Stimulated activated memory B cell treated with anti-CD40 and anti-IgM and Interleukin-4, amounts not matched to agents 10 μg/mL and 1 μg/mL and 100 μg/mL, for 72 hours (primary cell): Measurements from ENCODE around the gene ZBTB46.
A peak's percentile ranks its signal among the peaks of the same experiment; 100 is the strongest.
"Not testable (repeated sequence)": the region's sequence is repeated elsewhere in the genome, so short reads cannot be mapped to it uniquely, and the experiment has no call there.

Experiments used
- ATAC-seq: fragments of 150-1000 bp; cut with Tn5 transposase; 2 replicates; pipeline ENCODE4 v1.10.0; 2021
- H3K27ac Mint-ChIP-seq: one replicate; pipeline ENCODE4 v1.8.0; 2022; ENCODE audit warnings: mild to moderate bottlenecking, mixed read lengths
- H3K27me3 Mint-ChIP-seq: one replicate; pipeline ENCODE4 v1.8.0; 2022; ENCODE audit warnings: mixed read lengths
- H3K36me3 Mint-ChIP-seq: one replicate; pipeline ENCODE4 v1.8.0; 2022; ENCODE audit warnings: mixed read lengths
- H3K4me1 Mint-ChIP-seq: one replicate; pipeline ENCODE4 v1.8.0; 2022; ENCODE audit warnings: mixed read lengths
- H3K4me3 Mint-ChIP-seq: one replicate; pipeline ENCODE4 v1.8.0; 2022; ENCODE audit warnings: mild to moderate bottlenecking, moderate library complexity, mixed read lengths
- H3K9me3 Mint-ChIP-seq: one replicate; pipeline ENCODE4 v1.8.0; 2022; ENCODE audit warnings: mixed read lengths

The ZBTB46 gene

DNA sequence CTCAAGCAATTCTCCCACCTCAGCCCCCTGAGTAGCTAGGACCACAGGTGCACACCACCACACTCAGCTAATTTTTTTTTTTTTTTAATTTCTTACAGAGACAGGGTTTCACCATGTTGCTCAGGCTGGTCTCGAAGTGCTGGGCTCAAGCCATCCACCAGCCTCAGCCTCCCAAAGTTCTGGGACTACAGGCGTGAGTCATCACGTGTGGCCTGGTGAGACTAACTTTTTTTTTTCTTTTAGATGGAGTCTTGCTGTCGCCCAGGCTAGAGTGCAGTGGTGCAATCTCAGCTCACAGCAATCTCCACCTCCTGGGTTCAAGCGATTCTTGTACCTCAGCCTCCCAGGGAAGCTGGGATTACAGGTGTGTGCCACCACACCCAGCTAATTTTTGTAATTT, 31.9 kb downstream of the ZBTB46 start:
- H3K9me3 Mint-ChIP-seq, H3K27me3 Mint-ChIP-seq, ATAC-seq: not testable (repeated sequence)

GRCh38 chr20:63797175-63797574, 33.9 kb downstream of the ZBTB46 start:
- not testable (repeated sequence) for H3K9me3 Mint-ChIP-seq, H3K27ac Mint-ChIP-seq, H3K36me3 Mint-ChIP-seq, H3K4me3 Mint-ChIP-seq, ATAC-seq
- H3K27me3 Mint-ChIP-seq, result peaks cover 23% of the 10 kb centered on the region
- peaks cover 12% of the 10 kb centered on the region for H3K4me1 Mint-ChIP-seq

More for the DNA sequence above, 31.9 kb downstream of the ZBTB46 start:
- peaks cover 23% of the 10 kb centered on the region for H3K4me1 Mint-ChIP-seq
- not testable (repeated sequence) for H3K36me3 Mint-ChIP-seq, H3K27ac Mint-ChIP-seq, H3K4me3 Mint-ChIP-seq

DNA sequence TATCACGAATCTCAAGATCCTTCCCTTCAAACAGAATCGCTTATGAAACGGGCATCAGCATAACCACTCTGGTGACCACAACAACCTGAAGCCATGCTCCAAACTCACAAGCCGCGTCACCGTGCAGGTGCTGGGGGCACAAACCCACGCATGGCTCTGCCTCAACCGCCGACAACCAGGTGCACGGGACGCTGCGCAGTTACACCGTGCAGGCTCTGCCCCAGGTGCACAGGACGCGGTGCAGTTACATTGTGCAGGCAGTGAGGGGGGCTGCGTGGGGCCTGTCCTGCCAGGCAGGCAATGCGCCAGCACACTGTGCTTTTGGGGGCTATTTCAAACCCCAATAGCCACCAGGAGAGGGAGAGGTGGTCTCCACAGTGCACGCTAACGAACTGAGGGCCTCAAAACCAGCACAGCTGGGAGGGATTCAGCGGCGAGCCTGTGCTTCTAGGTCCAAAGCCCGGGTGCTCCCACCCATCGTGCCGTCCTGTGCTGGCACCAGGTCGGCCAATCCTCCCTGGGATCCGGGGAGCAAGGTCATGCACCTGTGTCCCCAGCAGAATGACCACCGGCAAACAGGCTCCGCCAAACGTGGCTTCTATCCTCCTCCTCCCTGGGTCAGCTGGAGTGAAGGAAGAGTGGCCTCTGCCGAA, 35.8 kb downstream of the ZBTB46 start:
- ATAC-seq, result peak; percentile 47
- Mint-ChIP-seq H3K36me3 (no peaks in the 10 kb centered on the region), H3K27ac (no peak overlapping the region), H3K27me3 (peaks cover 42% of the 10 kb centered on the region), H3K4me3 (no peak overlapping the region), H3K9me3 (no peaks in the 10 kb centered on the region), H3K4me1 (peaks cover 12% of the 10 kb centered on the region)

DNA sequence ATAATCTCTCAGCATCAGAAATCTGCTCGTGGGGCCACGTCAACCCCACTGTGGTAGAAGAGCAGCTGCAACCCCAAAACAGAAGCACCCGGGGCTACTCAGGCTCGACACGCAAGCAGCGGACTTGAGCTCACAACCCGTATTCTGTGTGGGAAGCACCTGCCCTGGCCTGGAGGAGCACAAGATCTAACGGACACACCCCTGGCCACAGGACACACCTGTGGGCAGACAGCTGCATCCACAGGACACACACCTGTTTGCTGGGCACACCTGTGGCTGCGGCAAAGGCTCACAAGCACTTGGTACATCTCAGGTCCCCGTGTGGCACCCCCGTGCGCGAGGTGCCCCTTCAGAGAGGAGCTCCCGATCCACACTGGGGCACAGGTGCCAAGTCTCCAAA, 36.5 kb downstream of the ZBTB46 start:
- H3K27ac Mint-ChIP-seq, result no peak overlapping the region
- peaks cover 12% of the 10 kb centered on the region for H3K4me1 Mint-ChIP-seq
- no peaks in the 10 kb centered on the region for H3K36me3 Mint-ChIP-seq
- H3K9me3 Mint-ChIP-seq, result no peaks in the 10 kb centered on the region
- no peak overlapping the region for H3K4me3 Mint-ChIP-seq
- ATAC-seq, result no peak
- H3K27me3 Mint-ChIP-seq, result peaks cover 42% of the 10 kb centered on the region

GRCh38 chr20:63792866-63793265, 38.2 kb downstream of the ZBTB46 start:
- Mint-ChIP-seq H3K27me3 (peaks cover 48% of the 10 kb centered on the region), H3K4me3 (no peak overlapping the region), H3K36me3 (no peaks in the 10 kb centered on the region), H3K27ac (no peak overlapping the region), H3K9me3 (no peaks in the 10 kb centered on the region), H3K4me1 (peaks cover 12% of the 10 kb centered on the region)
- no peak for ATAC-seq

DNA sequence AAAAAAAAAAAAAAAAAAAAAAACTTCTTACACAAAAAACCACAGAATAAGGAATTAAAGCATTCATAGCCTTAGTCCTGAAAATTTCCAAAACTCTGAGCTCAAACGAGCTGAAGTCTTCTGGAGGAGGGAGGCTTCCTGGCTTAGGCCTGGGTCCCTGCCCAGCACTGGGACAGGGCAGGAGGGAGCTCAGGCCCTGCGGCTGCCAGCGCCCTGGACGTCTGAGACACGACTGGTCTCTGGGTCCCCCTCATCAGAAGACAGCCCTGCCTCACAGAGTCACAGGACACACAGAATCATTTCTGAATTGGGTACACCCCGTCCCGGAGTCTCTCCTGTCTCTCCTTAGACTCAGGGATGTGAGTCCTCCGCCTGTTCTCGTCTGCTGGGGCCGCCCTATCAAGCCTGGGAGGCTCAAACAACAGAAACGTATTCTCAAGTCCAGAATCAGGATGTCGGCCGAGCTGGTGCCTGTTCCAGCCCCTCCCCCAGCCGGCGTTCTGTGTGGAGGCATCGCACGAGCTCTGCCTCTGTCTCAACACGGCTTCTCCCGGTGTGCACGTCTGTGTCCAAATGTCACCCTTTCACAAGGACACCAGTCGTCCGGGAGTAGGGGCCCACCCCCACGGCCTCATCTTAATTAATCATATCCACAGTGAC, 39.4 kb downstream of the ZBTB46 start:
- ATAC-seq, result no peak

DNA sequence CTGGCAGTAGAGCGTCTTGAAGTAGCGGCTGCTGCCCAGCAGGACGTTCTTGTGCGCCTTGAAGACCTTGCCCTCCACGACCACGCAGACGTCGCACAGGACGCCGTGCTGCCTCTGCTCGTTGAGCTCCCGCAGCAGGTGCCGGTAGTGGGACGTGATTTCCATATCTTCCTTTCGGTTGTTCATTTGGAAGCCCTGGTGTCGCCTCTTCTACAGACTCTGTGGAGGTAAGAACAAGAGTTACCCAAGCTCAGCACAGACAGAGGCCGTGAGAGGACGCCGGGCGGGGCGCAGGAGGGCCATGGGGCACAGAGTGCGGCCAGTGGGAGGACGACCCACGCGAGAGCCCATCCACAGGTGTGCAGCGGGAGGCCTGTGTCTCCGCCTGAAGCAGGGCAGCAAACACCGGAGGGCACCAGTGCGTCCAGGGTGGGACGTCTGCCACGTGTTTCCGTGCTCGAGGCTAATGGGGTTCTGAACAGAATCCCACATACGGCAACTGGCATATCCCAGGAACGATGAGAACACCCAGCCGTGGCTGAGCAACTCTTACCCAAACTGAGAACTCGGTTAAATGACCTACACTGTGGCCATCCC, 40.4 kb downstream of the ZBTB46 start:
- peaks cover 18% of the 10 kb centered on the region for H3K4me1 Mint-ChIP-seq
- ATAC-seq, result no peak
- no peaks in the 10 kb centered on the region for H3K36me3 Mint-ChIP-seq
- no peaks in the 10 kb centered on the region for H3K9me3 Mint-ChIP-seq
- H3K27ac Mint-ChIP-seq, result no peak overlapping the region
- H3K4me3 Mint-ChIP-seq, result no peak overlapping the region
- H3K27me3 Mint-ChIP-seq, result peaks cover 52% of the 10 kb centered on the region

More for the DNA sequence above, 39.4 kb downstream of the ZBTB46 start:
- Mint-ChIP-seq H3K9me3 (no peaks in the 10 kb centered on the region), H3K36me3 (no peaks in the 10 kb centered on the region), H3K27ac (no peak overlapping the region), H3K27me3 (peaks cover 52% of the 10 kb centered on the region), H3K4me1 (peaks cover 12% of the 10 kb centered on the region), H3K4me3 (no peak overlapping the region)

DNA sequence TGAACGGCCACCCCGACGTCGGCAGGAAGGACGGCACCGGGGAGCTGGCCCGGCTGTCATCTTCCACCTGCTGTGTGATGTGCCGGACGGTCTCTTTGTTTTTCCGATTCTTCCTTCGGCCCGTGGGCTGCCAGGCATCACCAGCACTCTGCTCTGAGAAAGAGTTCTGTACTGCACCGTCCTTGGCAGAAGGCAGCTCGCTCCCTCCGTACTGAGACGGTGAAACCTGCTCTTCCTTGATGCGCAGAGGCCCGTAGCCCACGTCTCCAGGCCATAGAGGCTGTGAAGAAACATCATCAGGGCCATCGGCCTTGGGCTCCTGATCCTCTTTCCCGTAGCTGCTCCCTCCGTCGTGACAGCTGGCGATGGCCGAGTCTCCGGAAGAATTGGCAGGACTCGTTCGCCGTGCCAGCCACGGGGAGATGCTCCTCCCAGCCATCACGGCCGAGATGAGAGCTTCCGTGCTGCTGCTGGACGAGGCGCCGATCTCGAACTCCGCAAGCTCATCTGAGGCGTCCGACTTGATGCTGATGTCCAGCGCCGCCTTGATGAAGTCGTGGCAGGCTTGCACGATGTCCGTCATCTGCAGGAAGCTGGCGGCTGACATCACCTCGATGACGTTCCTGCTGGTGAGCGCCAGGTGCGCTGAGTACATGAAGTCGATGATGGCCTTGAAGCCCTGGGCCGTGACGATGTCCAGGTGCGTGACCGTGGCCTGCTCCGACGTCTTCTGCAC, 41.1 kb downstream of the ZBTB46 start:
- Mint-ChIP-seq H3K4me1 (peaks cover 15% of the 10 kb centered on the region), H3K27ac (no peak overlapping the region), H3K27me3 (peaks cover 46% of the 10 kb centered on the region), H3K4me3 (no peak overlapping the region), H3K9me3 (no peaks in the 10 kb centered on the region), H3K36me3 (no peaks in the 10 kb centered on the region)
- no peak for ATAC-seq

DNA sequence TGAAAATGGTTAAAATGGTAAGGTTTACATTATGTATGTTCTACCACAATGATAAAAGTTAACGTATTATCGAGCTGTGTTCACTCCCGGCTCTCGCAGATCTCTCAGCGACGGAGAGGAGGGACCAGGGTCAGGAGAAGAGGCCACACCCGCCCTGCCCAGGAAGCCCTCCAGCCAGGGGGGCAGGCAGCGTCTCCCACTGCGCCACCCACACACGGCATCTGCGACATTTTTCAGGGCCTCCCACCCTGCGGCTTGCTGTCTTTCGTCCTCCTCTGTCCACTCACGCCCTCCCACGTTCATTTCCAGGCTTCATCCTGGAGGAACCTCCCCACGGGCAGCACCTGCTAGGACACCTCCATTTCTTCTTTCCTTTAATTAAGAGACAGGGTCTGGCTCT, 43.3 kb downstream of the ZBTB46 start:
- no peaks in the 10 kb centered on the region for H3K36me3 Mint-ChIP-seq
- H3K27me3 Mint-ChIP-seq, result peaks cover 34% of the 10 kb centered on the region
- no peaks in the 10 kb centered on the region for H3K9me3 Mint-ChIP-seq
- H3K4me3 Mint-ChIP-seq, result no peak overlapping the region
- peaks cover 7% of the 10 kb centered on the region for H3K4me1 Mint-ChIP-seq
- no peak overlapping the region for H3K27ac Mint-ChIP-seq
- ATAC-seq, result no peak

- Mint-ChIP-seq H3K27ac (no peak overlapping the region), H3K4me3 (no peak overlapping the region), H3K4me1 (peaks cover 12% of the 10 kb centered on the region), H3K9me3 (no peaks in the 10 kb centered on the region), H3K27me3 (peaks cover 31% of the 10 kb centered on the region), H3K36me3 (no peaks in the 10 kb centered on the region)
- ATAC-seq, result no peak
These were observed 43.8 kb downstream of the ZBTB46 start for GRCh38 chr20:63787302-63787701.

- ATAC-seq, result no peak
These were observed 45.4 kb downstream of the ZBTB46 start for GRCh38 chr20:63785691-63786131.

GRCh38 chr20:63783970-63784369, 47.1 kb downstream of the ZBTB46 start:
- Mint-ChIP-seq H3K36me3 (no peaks in the 10 kb centered on the region), H3K4me1 (peaks cover 23% of the 10 kb centered on the region), H3K4me3 (no peak overlapping the region), H3K9me3 (no peaks in the 10 kb centered on the region), H3K27ac (no peak overlapping the region), H3K27me3 (peaks cover 11% of the 10 kb centered on the region)
- no peak for ATAC-seq

More at GRCh38 chr20:63785691-63786131, 45.4 kb downstream of the ZBTB46 start:
- peaks cover 15% of the 10 kb centered on the region for H3K27me3 Mint-ChIP-seq
- H3K27ac Mint-ChIP-seq, result no peak overlapping the region
- H3K9me3 Mint-ChIP-seq, result no peaks in the 10 kb centered on the region
- H3K4me1 Mint-ChIP-seq, result peaks cover 23% of the 10 kb centered on the region
- H3K36me3 Mint-ChIP-seq, result no peaks in the 10 kb centered on the region
- H3K4me3 Mint-ChIP-seq, result no peak overlapping the region

- Mint-ChIP-seq H3K9me3 (no peaks in the 10 kb centered on the region), H3K4me3 (no peak overlapping the region), H3K27ac (no peak overlapping the region), H3K4me1 (peaks cover 23% of the 10 kb centered on the region), H3K36me3 (no peaks in the 10 kb centered on the region), H3K27me3 (peaks cover 9% of the 10 kb centered on the region)
- ATAC-seq, result no peak
These were observed 48.5 kb downstream of the ZBTB46 start for GRCh38 chr20:63782521-63782971.

DNA sequence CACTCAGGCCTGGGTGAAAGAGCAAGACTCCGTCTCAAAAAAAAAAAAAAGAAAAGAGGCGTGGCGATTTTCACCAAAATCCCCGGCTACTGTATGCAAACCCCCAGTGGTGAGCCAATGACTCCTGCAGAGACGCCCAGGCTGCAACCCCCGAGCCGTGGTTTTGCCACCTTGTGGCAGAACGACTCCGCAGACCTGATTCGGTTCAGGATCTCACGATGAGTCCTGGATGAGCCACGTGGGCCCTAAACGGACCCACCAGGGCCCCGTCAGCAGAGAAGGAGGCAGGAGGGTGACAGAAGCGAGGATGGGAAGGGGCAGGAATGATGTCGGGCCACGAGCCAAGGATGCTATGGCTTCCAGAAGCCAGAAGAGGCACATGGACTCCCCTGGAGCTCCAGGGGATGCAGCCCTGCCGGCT, 49.0 kb downstream of the ZBTB46 start:
- no peaks in the 10 kb centered on the region for H3K36me3 Mint-ChIP-seq
- no peak overlapping the region for H3K27ac Mint-ChIP-seq

DNA sequence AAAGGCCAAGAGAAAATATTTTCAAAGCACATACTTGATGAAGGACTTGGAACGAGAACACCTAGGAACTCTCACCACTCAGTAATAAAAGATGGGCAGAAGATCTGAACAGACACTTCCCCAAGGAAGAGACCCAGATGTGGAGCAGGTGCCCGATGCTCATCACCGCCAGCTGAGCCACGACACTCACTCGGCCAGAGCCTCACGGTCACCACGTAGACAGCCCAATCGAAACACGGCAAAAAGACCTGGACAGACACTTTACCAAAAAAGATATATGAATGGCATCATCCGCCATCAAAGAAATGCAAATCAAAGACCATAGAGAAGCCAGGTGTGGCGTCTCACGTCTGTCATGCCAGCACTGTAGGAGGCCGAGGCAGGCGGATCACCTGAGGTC, 49.9 kb downstream of the ZBTB46 start:
- ATAC-seq, result no peak
- Mint-ChIP-seq H3K4me1 (peaks cover 20% of the 10 kb centered on the region), H3K27ac (no peak overlapping the region), H3K4me3 (no peak overlapping the region), H3K27me3 (peaks cover 15% of the 10 kb centered on the region), H3K36me3 (no peaks in the 10 kb centered on the region), H3K9me3 (no peaks in the 10 kb centered on the region)

More for the DNA sequence above, 49.0 kb downstream of the ZBTB46 start:
- ATAC-seq, result peak; percentile 82
- peaks cover 12% of the 10 kb centered on the region for H3K27me3 Mint-ChIP-seq
- H3K9me3 Mint-ChIP-seq, result no peaks in the 10 kb centered on the region
- H3K4me1 Mint-ChIP-seq, result peaks cover 23% of the 10 kb centered on the region
- H3K4me3 Mint-ChIP-seq, result no peak overlapping the region
